Measurements from ENCODE around the gene PRPF40A.

GRCh38 chr2:152626911-152627339 is 90.3 kb downstream of the PRPF40A start:
- no peak for TF ChIP-seq POLR2A (IDR thresholded peaks at IDR 0.05)
- TF ChIP-seq CTCF (IDR thresholded peaks at IDR 0.05): no peak
- TF ChIP-seq POLR2AphosphoS5 (IDR thresholded peaks at IDR 0.05): no peak
